OCI-LY3 (cell line): ENCODE measurements around the gene SRM.

Experiments used
- CTCF ChIP-seq: fragments of 200-600, 300-600 bp; sonication (generic); IDR thresholded peaks from 2 replicates; pipeline ENCODE4 v1.5.1; 2014; ENCODE audit warnings: antibody characterized with exemption, low read length, low read depth
- EZH2phosphoT487 ChIP-seq: fragments of 200-600 bp; shearing (Covaris generic); IDR thresholded peaks from 2 replicates; pipeline ENCODE4 v1.6.1; 2018; ENCODE audit warnings: antibody characterized with exemption, mixed run types, low read depth

- TF ChIP-seq EZH2phosphoT487 (no peak), CTCF (no peak)
Observed at GRCh38 chr1:11026052-11026451, 33.8 kb downstream of the SRM start.
